Measurements from ENCODE around the gene CSRNP3. TPM values are rescaled to one million over a fixed set of nuclear protein-coding genes. Genes with fewer than 3 reads are reported as not detected.

The CSRNP3 gene
- total RNA-seq, 4 donors from 2014 or later, result 0.12 to 1.5 (median 0.93) TPM

DNA sequence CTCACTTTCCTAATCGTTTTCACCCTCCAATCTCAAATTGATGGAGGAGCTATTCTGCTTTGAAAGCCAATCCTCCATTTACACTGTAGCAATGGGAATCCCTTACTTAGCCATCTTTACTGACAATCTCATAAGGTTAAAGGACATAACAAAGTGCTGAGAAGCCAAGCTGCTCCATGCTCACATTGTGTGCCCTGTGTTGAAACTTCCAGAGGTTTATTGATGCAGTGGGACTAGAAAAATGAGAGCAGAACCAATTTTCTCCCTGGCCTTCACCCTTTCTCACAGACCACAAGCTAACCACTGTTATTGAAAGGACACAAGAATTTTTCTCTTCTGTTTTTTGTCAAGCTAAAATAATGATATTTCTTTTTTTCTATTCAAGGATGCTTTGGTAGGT lies 63.8 kb downstream of the CSRNP3 start:
- no peak for ATAC-seq (ENCODE audit: low FRiP score)
- DNase-seq (ENCODE audit: low spot score), result no peak
- no peak for TF ChIP-seq CTCF (IDR thresholded peaks at IDR 0.05)

DNA sequence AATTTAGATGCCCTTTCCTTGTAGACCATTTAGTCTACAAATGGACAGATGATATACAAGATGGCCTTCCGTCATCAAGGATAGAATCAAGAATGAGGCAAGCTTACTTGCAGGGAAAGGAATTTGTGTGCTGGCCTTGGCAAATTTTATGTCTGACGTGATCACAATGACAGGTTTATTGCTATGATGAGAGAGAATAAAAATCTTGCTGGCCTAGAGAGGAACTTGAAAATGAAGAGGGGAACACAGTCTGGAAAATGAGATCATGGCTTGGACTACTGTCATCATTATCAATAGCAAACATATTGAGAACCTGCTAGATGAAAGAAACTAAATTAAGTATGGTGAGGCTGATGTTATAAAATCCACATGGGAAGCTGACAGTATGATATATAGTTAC lies 66.0 kb downstream of the CSRNP3 start:
- no peak for ATAC-seq (ENCODE audit: low FRiP score)
- no peak for TF ChIP-seq CTCF (IDR thresholded peaks at IDR 0.05)
- no peak for DNase-seq (ENCODE audit: low spot score)

DNA sequence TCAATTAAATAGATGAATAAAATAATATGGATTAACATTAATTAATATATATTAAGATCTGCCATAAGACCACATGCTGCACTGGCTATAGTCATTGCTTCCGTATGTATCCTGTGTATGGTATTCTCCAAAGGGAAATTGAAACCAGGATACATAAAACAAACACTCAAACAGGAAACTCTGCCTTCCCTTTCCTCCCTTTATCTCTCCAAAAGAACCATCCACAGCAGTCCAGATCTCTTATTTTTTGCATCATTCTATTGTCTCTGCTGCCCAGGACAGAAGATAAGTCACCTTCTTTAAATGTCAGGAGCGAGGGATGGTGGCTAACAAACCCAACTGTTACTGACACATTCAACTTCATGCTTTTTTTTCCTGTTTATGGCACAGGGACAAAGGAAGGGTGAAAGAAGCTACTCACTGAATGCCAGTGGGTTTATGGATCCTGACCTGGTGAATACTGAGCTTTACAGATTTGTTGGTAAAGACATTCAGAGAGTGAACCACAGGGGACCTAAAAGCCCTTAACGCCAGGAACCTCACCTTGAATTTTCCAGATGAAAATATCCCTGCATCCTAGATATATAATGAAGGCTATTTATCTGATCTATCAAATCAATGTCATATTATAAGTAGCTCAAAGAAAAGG lies 67.5 kb downstream of the CSRNP3 start:
- no peak for ATAC-seq (ENCODE audit: low FRiP score)
- no peak for DNase-seq (ENCODE audit: low spot score)
- TF ChIP-seq CTCF (IDR thresholded peaks at IDR 0.05), result no peak

- no peak for TF ChIP-seq CTCF (IDR thresholded peaks at IDR 0.05)
- no peak for ATAC-seq (ENCODE audit: low FRiP score)
- DNase-seq (ENCODE audit: low spot score), result no peak
Observed at GRCh38 chr2:165539985-165540384, 70.5 kb downstream of the CSRNP3 start.

DNA sequence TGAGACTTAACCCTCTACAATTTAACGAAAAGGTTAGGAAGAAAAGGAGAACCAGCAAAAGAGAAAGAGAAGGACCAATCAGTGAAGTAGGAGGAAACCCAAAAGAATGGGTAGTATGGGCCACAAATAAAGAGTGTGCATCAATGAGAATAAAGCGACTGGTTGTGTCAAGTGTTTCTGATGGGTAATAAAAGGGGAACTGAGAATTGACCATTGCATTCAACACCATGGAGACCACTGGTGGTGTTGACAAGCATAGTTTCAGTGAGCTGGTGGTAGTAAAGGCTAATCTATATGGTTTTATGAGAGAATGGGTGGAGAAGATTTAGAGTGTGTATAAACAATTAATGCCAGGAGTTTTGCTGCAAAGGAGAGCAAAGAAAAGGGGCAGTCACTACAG lies 75.4 kb downstream of the CSRNP3 start:
- ATAC-seq (ENCODE audit: low FRiP score), result no peak
- no peak for TF ChIP-seq CTCF (IDR thresholded peaks at IDR 0.05)
- DNase-seq (ENCODE audit: low spot score), result no peak

GRCh38 chr2:165547900-165548299 lies 78.4 kb downstream of the CSRNP3 start:
- TF ChIP-seq CTCF (IDR thresholded peaks at IDR 0.05), result no peak
- ATAC-seq (ENCODE audit: low FRiP score) (no peak), DNase-seq (ENCODE audit: low spot score) (no peak)

DNA sequence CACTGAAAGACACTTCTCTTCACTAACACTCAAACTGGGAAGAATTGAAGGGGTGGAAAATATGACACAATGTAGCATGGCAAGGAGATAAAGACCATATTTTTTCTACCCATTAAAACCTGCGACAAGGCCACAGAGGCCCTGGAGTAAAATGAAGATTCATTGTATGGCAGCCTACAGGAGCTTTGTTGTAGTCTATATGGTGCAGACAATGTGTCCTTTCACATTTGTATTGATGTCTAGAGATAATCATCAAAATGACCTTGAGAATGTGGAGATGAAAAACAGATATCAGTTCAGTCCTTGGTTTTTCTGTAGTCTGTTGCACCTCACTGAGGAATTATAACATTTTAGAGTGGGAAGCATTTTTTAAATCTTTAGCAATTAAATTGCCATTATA lies 80.1 kb downstream of the CSRNP3 start:
- DNase-seq (ENCODE audit: low spot score) (no peak), ATAC-seq (ENCODE audit: low FRiP score) (no peak)
- TF ChIP-seq CTCF (IDR thresholded peaks at IDR 0.05), result no peak
